CD4-positive, alpha-beta T cell treated with Interleukin-6 at 100 ng/mL for 8 hours (primary cell): Measurements from ENCODE around the gene GTF2H2.
"Not testable (repeated sequence)": the region's sequence is repeated elsewhere in the genome, so short reads cannot be mapped to it uniquely, and the experiment has no call there.

Source experiments
- DNase-seq: peaks from one replicate; pipeline ENCODE4 v3.0.0-alpha.2; 2020; ENCODE audit warnings: mixed read lengths, low spot score

Gene GTF2H2

GRCh38 chr5:71067262-71067928 lies at the start of gene GTF2H2:
GTF2H2 (minus strand) TSS chr5:71067676; CDS start chr5:71062763, 4,913 bp downstream.
- DNase-seq = not testable (repeated sequence)

GRCh38 chr5:71109730-71110275 lies 42.3 kb upstream of the GTF2H2 start:
- DNase-seq = not testable (repeated sequence)

- not testable (repeated sequence) for DNase-seq
Observed at GRCh38 chr5:71099996-71100395, 32.5 kb upstream of the GTF2H2 start.

- DNase-seq = not testable (repeated sequence)
Observed at GRCh38 chr5:71097930-71098203, 30.4 kb upstream of the GTF2H2 start.

GRCh38 chr5:71097173-71097929 lies 29.9 kb upstream of the GTF2H2 start:
- DNase-seq = not testable (repeated sequence)

GRCh38 chr5:71089773-71090172 lies 22.3 kb upstream of the GTF2H2 start:
- not testable (repeated sequence) for DNase-seq

- DNase-seq = not testable (repeated sequence)
Observed at GRCh38 chr5:71088754-71089153, 21.3 kb upstream of the GTF2H2 start.

- not testable (repeated sequence) for DNase-seq
Observed at GRCh38 chr5:71086145-71086544, 18.7 kb upstream of the GTF2H2 start.

- DNase-seq = not testable (repeated sequence)
Observed at GRCh38 chr5:71084280-71085063, 17.0 kb upstream of the GTF2H2 start.

- DNase-seq = not testable (repeated sequence)
Observed at GRCh38 chr5:71082898-71083297, 15.4 kb upstream of the GTF2H2 start.

- DNase-seq = not testable (repeated sequence)
Observed at GRCh38 chr5:71082340-71082739, 14.9 kb upstream of the GTF2H2 start.

GRCh38 chr5:71061322-71061721 lies 6.2 kb downstream of the GTF2H2 start:
- not testable (repeated sequence) for DNase-seq

- not testable (repeated sequence) for DNase-seq
Observed at GRCh38 chr5:71059426-71059825, 8.1 kb downstream of the GTF2H2 start.

- not testable (repeated sequence) for DNase-seq
Observed at GRCh38 chr5:71044808-71045207, 22.7 kb downstream of the GTF2H2 start.

GRCh38 chr5:71044128-71044527 lies 23.3 kb downstream of the GTF2H2 start:
- DNase-seq = not testable (repeated sequence)

- not testable (repeated sequence) for DNase-seq
Observed at GRCh38 chr5:71031046-71031776, 36.3 kb downstream of the GTF2H2 start.

- DNase-seq = not testable (repeated sequence)
Observed at GRCh38 chr5:71025289-71025953, 42.1 kb downstream of the GTF2H2 start, which contains the start of gene NAIP. NAIP (minus strand) TSS chr5:71025339; CDS start chr5:71012915, 12,424 bp downstream.

GRCh38 chr5:71020643-71021042 lies 46.8 kb downstream of the GTF2H2 start:
- DNase-seq = not testable (repeated sequence)

- DNase-seq = not testable (repeated sequence)
Observed at GRCh38 chr5:71018376-71019005, 49.0 kb downstream of the GTF2H2 start.

- DNase-seq = no peak
Observed at GRCh38 chr5:71014176-71014575, 53.3 kb downstream of the GTF2H2 start.
